Muscle of leg (tissue), 11 donors: ENCODE data around the gene AMPD2. TPM values are rescaled to one million over a fixed set of nuclear protein-coding genes. Genes with fewer than 3 reads are reported as not detected.
"Not testable (repeated sequence)": the region's sequence is repeated elsewhere in the genome, so short reads cannot be mapped to it uniquely, and the experiment has no call there.

ENCODE experiments used
- DNase-seq: peaks from one replicate; pipeline ENCODE4 v3.0.0; 2013
- H3K27ac ChIP-seq: one replicate; pipeline ENCODE4 v1.5.1; 2013; ENCODE audit warnings: mild to moderate bottlenecking, low read length, control low read depth
- H3K27me3 ChIP-seq: one replicate; pipeline ENCODE4 v1.6.1; 2013; ENCODE audit warnings: low read length; ENCODE audit not compliant: control insufficient read depth, insufficient read depth
- H3K36me3 ChIP-seq: one replicate; pipeline ENCODE4 v1.6.1; 2013; ENCODE audit warnings: low read length; ENCODE audit not compliant: control insufficient read depth, insufficient read depth
- H3K4me1 ChIP-seq: one replicate; pipeline ENCODE4 v1.6.1; 2013; ENCODE audit warnings: low read length; ENCODE audit not compliant: control insufficient read depth, insufficient read depth
- H3K4me3 ChIP-seq: one replicate; pipeline ENCODE4 v1.5.1; 2013; ENCODE audit warnings: low read length, control low read depth
- H3K9me3 ChIP-seq: replicated peaks from 2 replicates; pipeline ENCODE4 v1.6.1; 2013; ENCODE audit warnings: low read depth, low read length; ENCODE audit not compliant: control insufficient read depth
- WGBS: methylation state at CpG from one replicate; pipeline ENCODE4 v1.1.5; 2013; ENCODE audit warnings: missing lambda C conversion rate; ENCODE audit not compliant: insufficient coverage; 5-methylcytosine and 5-hydroxymethylcytosine counted together
- polyA plus RNA-seq, 8 donors: library from polyadenylated mRNA; unstranded; fragments of 120-200 nt; gene quantifications; one replicate each; pipeline versions ENCODE4 v1.2.1 to v1.2.3, GENCODE V29; 2013; ENCODE audit warnings: inconsistent platforms in 1 of 8, low replicate concordance in 1 of 8; ENCODE audit not compliant: insufficient read length in 8 of 8, insufficient read depth in 1 of 8
- total RNA-seq: library from RNA; stranded (reverse); fragments of 120-200 nt; gene quantifications from one replicate; pipeline ENCODE4 v1.2.4, GENCODE V29; 2013

AMPD2 gene
- total and polyA plus RNA-seq, 9 donors = 24.6 to 45.0 (median 33.7) TPM

- Histone ChIP-seq H3K36me3 (peaks cover 38% of the 10 kb centered on the region), H3K27me3 (no peaks in the 10 kb centered on the region), H3K4me1 (peaks cover 16% of the 10 kb centered on the region), H3K4me3 (no peak overlapping the region), H3K27ac (no peak overlapping the region), H3K9me3 (no peaks in the 10 kb centered on the region)
- WGBS = no CpG with 5 or more reads among the region's 2 CpGs
- DNase-seq = no peak
Measured at GRCh38 chr1:109659145-109659544, 39.5 kb downstream of the AMPD2 start.

GRCh38 chr1:109659997-109660690, 40.5 kb downstream of the AMPD2 start:
- Histone ChIP-seq H3K27me3 (no peaks in the 10 kb centered on the region), H3K4me1 (peaks cover 14% of the 10 kb centered on the region), H3K36me3 (peaks cover 38% of the 10 kb centered on the region), H3K4me3 (no peak overlapping the region), H3K27ac (no peak overlapping the region), H3K9me3 (no peaks in the 10 kb centered on the region)
- WGBS = 51% methylated on average over 2 of the region's 5 CpGs
- DNase-seq = no peak

GRCh38 chr1:109660691-109661026, 41.0 kb downstream of the AMPD2 start:
- H3K9me3 ChIP-seq, H3K27ac ChIP-seq, H3K4me3 ChIP-seq, H3K4me1 ChIP-seq, DNase-seq, H3K27me3 ChIP-seq: not testable (repeated sequence)
- no CpG with 5 or more reads among the region's 4 CpGs for WGBS
- H3K36me3 ChIP-seq = peaks cover 38% of the 10 kb centered on the region

GRCh38 chr1:109661391-109661790, 41.8 kb downstream of the AMPD2 start:
- WGBS = 69% methylated on average over 2 of the region's 2 CpGs
- no peak for DNase-seq
- peaks cover 38% of the 10 kb centered on the region for H3K36me3 ChIP-seq

GRCh38 chr1:109664671-109665070, 45.0 kb downstream of the AMPD2 start:
- Histone ChIP-seq H3K9me3 (no peaks in the 10 kb centered on the region), H3K36me3 (peaks cover 20% of the 10 kb centered on the region), H3K4me1 (peaks cover 13% of the 10 kb centered on the region), H3K4me3 (no peak overlapping the region), H3K27ac (no peak overlapping the region), H3K27me3 (no peaks in the 10 kb centered on the region)
- WGBS = no CpG with 5 or more reads among the region's 1 CpG
- DNase-seq = no peak

More at GRCh38 chr1:109661391-109661790, 41.8 kb downstream of the AMPD2 start:
- H3K27me3 ChIP-seq = no peaks in the 10 kb centered on the region
- no peak overlapping the region for H3K27ac ChIP-seq
- H3K4me1 ChIP-seq = peaks cover 8% of the 10 kb centered on the region
- H3K4me3 ChIP-seq = no peak overlapping the region
- H3K9me3 ChIP-seq = no peaks in the 10 kb centered on the region

GRCh38 chr1:109667452-109668122, 48.0 kb downstream of the AMPD2 start, which contains the start of gene GSTM2:
TSS of gene GSTM2 (plus strand) at chr1:109668057. CDS start at chr1:109668116, 59 bp downstream.
- H3K36me3 ChIP-seq = peaks cover 20% of the 10 kb centered on the region
- peak; percentile 97 for DNase-seq
- 0% methylated on average over 14 of the region's 22 CpGs for WGBS
- H3K4me1 ChIP-seq = peaks cover 13% of the 10 kb centered on the region
- no peaks in the 10 kb centered on the region for H3K9me3 ChIP-seq
- H3K4me3 ChIP-seq = peak within 1 kb of the TSS; percentile 51
- peak within 1 kb of the TSS; percentile 47 for H3K27ac ChIP-seq
- H3K27me3 ChIP-seq = no peaks in the 10 kb centered on the region

GRCh38 chr1:109668123-109668775, 48.6 kb downstream of the AMPD2 start:
- 6% methylated on average over 10 of the region's 26 CpGs for WGBS
- peak; percentile 31 for DNase-seq
- peak overlapping the region; percentile 18 for H3K27ac ChIP-seq

GRCh38 chr1:109669246-109669948, 49.8 kb downstream of the AMPD2 start:
- no peaks in the 10 kb centered on the region for H3K27me3 ChIP-seq
- WGBS = 86% methylated on average over 19 of the region's 22 CpGs
- peaks cover 13% of the 10 kb centered on the region for H3K4me1 ChIP-seq
- no peaks in the 10 kb centered on the region for H3K9me3 ChIP-seq
- peak overlapping the region; percentile 7 for H3K27ac ChIP-seq
- H3K4me3 ChIP-seq = no peak overlapping the region
- no peak for DNase-seq
- H3K36me3 ChIP-seq = peaks cover 25% of the 10 kb centered on the region

More at GRCh38 chr1:109668123-109668775, 48.6 kb downstream of the AMPD2 start:
- H3K4me3 ChIP-seq = peak overlapping the region; percentile 51
- H3K36me3 ChIP-seq = peaks cover 23% of the 10 kb centered on the region
- H3K9me3 ChIP-seq = no peaks in the 10 kb centered on the region
- H3K27me3 ChIP-seq = no peaks in the 10 kb centered on the region
- peaks cover 13% of the 10 kb centered on the region for H3K4me1 ChIP-seq

- not testable (repeated sequence) for DNase-seq, H3K4me3 ChIP-seq, H3K27ac ChIP-seq, H3K27me3 ChIP-seq, H3K9me3 ChIP-seq
- peaks cover 13% of the 10 kb centered on the region for H3K4me1 ChIP-seq
- peaks cover 25% of the 10 kb centered on the region for H3K36me3 ChIP-seq
- WGBS = 100% methylated on average over 1 of the region's 5 CpGs
Measured at GRCh38 chr1:109669949-109670302, 50.3 kb downstream of the AMPD2 start.

GRCh38 chr1:109671067-109671466, 51.4 kb downstream of the AMPD2 start:
- no peak for DNase-seq
- H3K4me1 ChIP-seq = peaks cover 13% of the 10 kb centered on the region
- peaks cover 25% of the 10 kb centered on the region for H3K36me3 ChIP-seq
- H3K27me3 ChIP-seq = no peaks in the 10 kb centered on the region
- 77% methylated on average over 3 of the region's 5 CpGs for WGBS
- H3K9me3 ChIP-seq = no peaks in the 10 kb centered on the region
- no peak overlapping the region for H3K4me3 ChIP-seq
- no peak overlapping the region for H3K27ac ChIP-seq
